ENCODE results near the gene IKZF3.

Gene IKZF3

GRCh38 chr17:39714234-39714633 is 149.9 kb downstream of the IKZF3 start (continued):
- TF ChIP-seq ZSCAN18 (tag by site-specific recombination; IDR thresholded peaks at IDR 0.05): no peak
- no peak for TF ChIP-seq IKZF3 (tag by site-specific recombination; IDR thresholded peaks at IDR 0.05)
- TF ChIP-seq ZNF529 (tag by site-specific recombination; IDR thresholded peaks at IDR 0.05; ENCODE audit: insufficient replicate concordance): no peak
- TF ChIP-seq ZNF324 (tag by site-specific recombination; IDR thresholded peaks at IDR 0.05): no peak
- no peak for TF ChIP-seq ZNF211 (tag by site-specific recombination; IDR thresholded peaks at IDR 0.05; ENCODE audit: low read depth)
- no peak for TF ChIP-seq KLF9 (tag by site-specific recombination; IDR thresholded peaks at IDR 0.05; ENCODE audit: low read depth)
- TF ChIP-seq ZNF138 (tag by site-specific recombination; IDR thresholded peaks at IDR 0.05; ENCODE audit: borderline replicate concordance): no peak
- no peak for TF ChIP-seq BCL11B (tag by site-specific recombination; IDR thresholded peaks at IDR 0.05; ENCODE audit: low read depth)

GRCh38 chr17:39711851-39712250 is 152.3 kb downstream of the IKZF3 start:
- Histone ChIP-seq H3K36me3 (ENCODE audit: control insufficient read depth in 2 of 2, insufficient read depth in 1 of 2, low read length in 2 of 2) (peaks cover 12 to 88% of the 10 kb centered on the region in 2 experiments), H3K9me3 (ENCODE audit: control insufficient read depth, insufficient read depth, low read depth, low read length) (no peaks in the 10 kb centered on the region), H3K4me1 (ENCODE audit: control insufficient read depth, insufficient read depth, low read length) (no peaks in the 10 kb centered on the region), H3K4me3 (ENCODE audit: low read depth, low read length) (no peak overlapping the region), H3K27ac (ENCODE audit: extremely low read depth, low read depth, low read length) (no peak overlapping the region)
- CTCF ChIA-PET: no interaction called here
- POLR2A ChIA-PET: no interaction called here
- TF ChIP-seq SP2 (tag by site-specific recombination; IDR thresholded peaks at IDR 0.05) (no peak), SCRT2 (tag by site-specific recombination; IDR thresholded peaks at IDR 0.05) (no peak), REPIN1 (tag by site-specific recombination; IDR thresholded peaks at IDR 0.05; ENCODE audit: low read depth) (no peak), PATZ1 (tag by site-specific recombination; IDR thresholded peaks at IDR 0.05) (no peak), ZNF510 (tag by site-specific recombination; IDR thresholded peaks at IDR 0.05; ENCODE audit: insufficient replicate concordance) (no peak), ZNF621 (tag by site-specific recombination; IDR thresholded peaks at IDR 0.05) (no peak), CTCF (tag by site-specific recombination; IDR thresholded peaks at IDR 0.05) (no peak), ZNF777 (tag by site-specific recombination; IDR thresholded peaks at IDR 0.05; ENCODE audit: borderline replicate concordance) (no peak), ZNF19 (tag by site-specific recombination; IDR thresholded peaks at IDR 0.05; ENCODE audit: low read depth) (no peak), TCF7L2 (IDR thresholded peaks at IDR 0.05; ENCODE audit: borderline replicate concordance, low read depth, low read length) (no peak), ZNF623 (tag by site-specific recombination; IDR thresholded peaks at IDR 0.05) (no peak), ZNF571 (tag by site-specific recombination; IDR thresholded peaks at IDR 0.05) (no peak), ZNF404 (tag by site-specific recombination; IDR thresholded peaks at IDR 0.05) (no peak), ZNF580 (tag by site-specific recombination; IDR thresholded peaks at IDR 0.05) (no peak), ZSCAN4 (tag by site-specific recombination; IDR thresholded peaks at IDR 0.05) (no peak), ZNF26 (tag by site-specific recombination; IDR thresholded peaks at IDR 0.05) (no peak), ZNF626 (tag by site-specific recombination; IDR thresholded peaks at IDR 0.05) (no peak), SETDB1 (IDR thresholded peaks at IDR 0.05; ENCODE audit: insufficient read length, low read length) (no peak), ZNF645 (tag by site-specific recombination; IDR thresholded peaks at IDR 0.05) (no peak), ZNF600 (tag by site-specific recombination; IDR thresholded peaks at IDR 0.05) (no peak)
